ENCODE measurements around the gene AS3MT.
"Not testable (repeated sequence)": the region's sequence is repeated elsewhere in the genome, so short reads cannot be mapped to it uniquely, and the experiment has no call there.

The AS3MT gene

DNA sequence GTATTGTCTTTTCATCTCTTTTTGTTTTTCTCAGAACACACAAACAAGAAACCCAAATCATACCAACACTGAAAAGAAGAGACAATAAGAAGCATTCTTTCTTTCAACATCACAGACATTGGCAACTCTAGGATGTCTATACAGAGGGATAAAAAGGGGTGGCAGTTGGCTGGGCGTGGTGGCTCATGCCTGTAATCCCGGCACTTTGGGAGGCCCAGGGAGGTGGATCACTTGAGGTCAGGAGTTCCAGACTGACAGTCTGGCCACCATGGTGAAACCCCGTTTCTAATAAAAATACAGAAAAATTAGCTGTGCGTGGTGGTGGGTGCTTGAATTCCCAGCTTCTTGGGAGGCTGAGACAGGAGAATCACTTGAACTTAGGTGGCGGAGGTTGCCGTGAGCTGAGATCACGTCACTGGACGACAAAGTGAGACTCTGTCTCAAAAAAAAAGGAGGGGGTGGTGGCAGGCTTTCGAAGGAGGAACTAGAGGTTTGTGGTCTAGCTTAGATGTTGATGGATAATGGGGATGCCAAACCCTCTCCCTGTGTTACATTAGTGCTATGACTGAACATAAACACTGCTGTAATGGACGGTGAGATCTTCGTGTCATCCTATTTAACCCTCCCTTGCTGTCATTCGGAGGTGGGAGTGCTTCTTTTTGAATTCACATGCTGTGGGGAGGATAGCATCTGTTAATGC is 58.2 kb downstream of the AS3MT start:
- no peak overlapping the region for H3K4me3 ChIP-seq (ENCODE audit: low read length)
- TF ChIP-seq, protein P1, sequence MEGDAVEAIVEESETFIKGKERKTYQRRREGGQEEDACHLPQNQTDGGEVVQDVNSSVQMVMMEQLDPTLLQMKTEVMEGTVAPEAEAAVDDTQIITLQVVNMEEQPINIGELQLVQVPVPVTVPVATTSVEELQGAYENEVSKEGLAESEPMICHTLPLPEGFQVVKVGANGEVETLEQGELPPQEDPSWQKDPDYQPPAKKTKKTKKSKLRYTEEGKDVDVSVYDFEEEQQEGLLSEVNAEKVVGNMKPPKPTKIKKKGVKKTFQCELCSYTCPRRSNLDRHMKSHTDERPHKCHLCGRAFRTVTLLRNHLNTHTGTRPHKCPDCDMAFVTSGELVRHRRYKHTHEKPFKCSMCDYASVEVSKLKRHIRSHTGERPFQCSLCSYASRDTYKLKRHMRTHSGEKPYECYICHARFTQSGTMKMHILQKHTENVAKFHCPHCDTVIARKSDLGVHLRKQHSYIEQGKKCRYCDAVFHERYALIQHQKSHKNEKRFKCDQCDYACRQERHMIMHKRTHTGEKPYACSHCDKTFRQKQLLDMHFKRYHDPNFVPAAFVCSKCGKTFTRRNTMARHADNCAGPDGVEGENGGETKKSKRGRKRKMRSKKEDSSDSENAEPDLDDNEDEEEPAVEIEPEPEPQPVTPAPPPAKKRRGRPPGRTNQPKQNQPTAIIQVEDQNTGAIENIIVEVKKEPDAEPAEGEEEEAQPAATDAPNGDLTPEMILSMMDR (conservative IDR thresholded peaks at IDR 0.05; ENCODE audit: low read depth, low read length): no peak
- no peak for DNase-seq (ENCODE audit: low read depth)

- DNase-seq (ENCODE audit: low read depth); H3K4me3 ChIP-seq (ENCODE audit: low read length): not testable (repeated sequence)
These were observed 59.2 kb downstream of the AS3MT start for GRCh38 chr10:102928442-102928841.

GRCh38 chr10:102930720-102931119 is 61.5 kb downstream of the AS3MT start:
- no peak overlapping the region for H3K4me3 ChIP-seq (ENCODE audit: low read length)
- TF ChIP-seq, protein P1 (conservative IDR thresholded peaks at IDR 0.05; ENCODE audit: low read depth, low read length): no peak
- no peak for DNase-seq (ENCODE audit: low read depth)

- TF ChIP-seq, protein P1 (conservative IDR thresholded peaks at IDR 0.05; ENCODE audit: low read depth, low read length): no peak
- H3K4me3 ChIP-seq (ENCODE audit: low read length): no peak overlapping the region
- DNase-seq (ENCODE audit: low read depth): no peak
These were observed 62.4 kb downstream of the AS3MT start for GRCh38 chr10:102931643-102932042.

DNA sequence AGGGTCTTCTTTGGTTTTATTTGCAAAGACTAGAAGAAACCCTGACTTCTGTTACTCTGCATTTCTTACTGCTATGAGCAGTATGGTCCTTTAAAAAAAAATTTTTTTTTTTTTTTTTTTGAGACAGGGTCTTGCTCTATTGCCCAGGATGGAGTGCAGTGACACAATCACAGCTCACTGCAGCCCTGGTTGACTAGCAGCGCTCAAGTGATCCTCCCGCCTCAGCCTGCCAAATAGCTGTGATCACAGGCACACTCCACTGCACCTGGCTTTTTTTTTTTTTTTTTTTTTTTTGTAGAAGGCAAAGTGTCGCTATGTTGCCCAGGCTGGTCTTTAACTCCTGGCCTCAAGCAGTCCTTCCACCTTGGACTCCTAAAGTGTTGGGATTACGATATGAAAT is 66.2 kb downstream of the AS3MT start:
- TF ChIP-seq, protein P1 (conservative IDR thresholded peaks at IDR 0.05; ENCODE audit: low read depth, low read length): no peak
- H3K4me3 ChIP-seq (ENCODE audit: low read length): no peak overlapping the region
- no peak for DNase-seq (ENCODE audit: low read depth)

DNA sequence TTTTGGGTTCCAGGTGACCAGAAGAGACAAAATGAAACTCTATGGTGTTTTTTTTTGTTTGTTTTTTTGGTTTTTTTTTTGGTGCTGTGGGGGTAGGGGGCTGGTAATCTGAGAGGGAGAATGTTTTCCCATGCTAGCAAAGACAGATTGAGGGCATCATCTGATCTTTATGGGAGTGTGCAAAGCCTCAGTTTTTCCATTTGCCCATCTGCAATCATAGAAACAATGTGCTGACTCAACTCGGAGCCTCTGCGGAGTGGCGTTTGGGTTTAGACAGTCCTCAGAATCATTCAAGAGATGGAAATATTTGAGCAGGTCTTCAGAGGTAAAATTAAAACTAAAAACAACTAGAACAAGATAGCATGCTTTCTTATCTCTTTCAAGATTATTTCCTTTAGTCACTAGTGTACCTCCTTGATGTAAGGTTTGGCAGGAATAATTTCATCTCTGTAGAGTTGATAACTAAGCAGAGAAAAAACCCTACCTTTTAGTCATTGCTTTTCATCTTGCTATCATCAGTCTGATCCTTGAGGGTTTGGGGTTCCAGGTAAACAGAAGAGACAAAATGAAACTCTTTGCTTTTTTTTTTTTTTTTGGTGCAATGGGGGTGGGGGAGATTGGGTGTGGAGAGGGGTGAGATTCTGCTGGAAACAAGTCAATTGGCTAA is 66.8 kb downstream of the AS3MT start:
- no peak for DNase-seq (ENCODE audit: low read depth)
- TF ChIP-seq, protein P1 (conservative IDR thresholded peaks at IDR 0.05; ENCODE audit: low read depth, low read length): no peak
- no peak overlapping the region for H3K4me3 ChIP-seq (ENCODE audit: low read length)

DNA sequence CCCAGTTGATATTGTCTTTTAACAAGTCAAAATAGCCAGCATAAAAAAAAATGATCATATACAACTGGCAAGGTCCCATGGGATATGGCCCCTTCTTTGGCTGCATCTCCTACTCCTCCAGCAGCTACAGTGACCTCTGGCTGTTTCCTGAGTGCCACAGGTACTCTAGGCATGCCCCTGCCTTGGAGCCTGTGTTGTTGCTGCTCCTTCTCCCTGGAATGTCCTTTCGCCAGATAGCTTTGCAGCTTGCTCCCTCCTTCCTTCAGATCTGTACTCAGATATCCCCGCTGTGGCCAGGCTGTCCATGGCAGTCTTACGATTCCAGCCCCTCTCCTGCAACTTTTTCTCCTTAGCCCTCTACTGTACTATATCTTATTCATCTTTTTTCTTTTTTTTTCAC is 72.1 kb downstream of the AS3MT start:
- TF ChIP-seq, protein P1 (conservative IDR thresholded peaks at IDR 0.05; ENCODE audit: low read depth, low read length): no peak
- H3K4me3 ChIP-seq (ENCODE audit: low read length): no peak overlapping the region
- DNase-seq (ENCODE audit: low read depth): no peak

Data from retinal pigment epithelial cell (primary cell).